AG08396 (cell line): ENCODE results near the gene SORD.
"Not testable (repeated sequence)": the region's sequence is repeated elsewhere in the genome, so short reads cannot be mapped to it uniquely, and the experiment has no call there.

Experiments
- DNase-seq: peaks from one replicate; pipeline ENCODE4 v3.0.0; 2012; ENCODE audit warnings: low spot score, mixed read lengths

The SORD gene

DNA sequence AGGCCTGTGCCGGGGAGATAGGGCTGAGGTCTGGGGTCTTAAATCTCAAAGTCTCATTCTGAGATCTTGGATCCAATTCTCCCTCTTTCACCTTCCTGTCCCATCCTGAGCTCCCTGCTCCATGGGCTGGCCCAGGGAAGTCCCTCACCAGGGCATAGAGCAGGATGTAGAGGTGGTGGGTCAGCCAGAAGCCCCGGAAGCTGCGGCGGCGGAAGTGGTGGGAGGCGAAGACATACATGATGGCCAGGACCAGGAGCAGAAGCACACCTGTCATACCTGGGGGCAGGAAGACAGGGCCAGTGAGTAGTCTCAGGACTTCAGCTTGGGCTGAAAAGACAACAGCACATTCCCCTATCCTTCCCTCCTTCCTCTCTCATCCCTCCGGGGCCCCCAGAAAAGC, 74.5 kb downstream of the SORD start:
- no peak for DNase-seq

- DNase-seq: no peak
Observed at GRCh38 chr15:45099549-45100165, 76.7 kb downstream of the SORD start.

DNA sequence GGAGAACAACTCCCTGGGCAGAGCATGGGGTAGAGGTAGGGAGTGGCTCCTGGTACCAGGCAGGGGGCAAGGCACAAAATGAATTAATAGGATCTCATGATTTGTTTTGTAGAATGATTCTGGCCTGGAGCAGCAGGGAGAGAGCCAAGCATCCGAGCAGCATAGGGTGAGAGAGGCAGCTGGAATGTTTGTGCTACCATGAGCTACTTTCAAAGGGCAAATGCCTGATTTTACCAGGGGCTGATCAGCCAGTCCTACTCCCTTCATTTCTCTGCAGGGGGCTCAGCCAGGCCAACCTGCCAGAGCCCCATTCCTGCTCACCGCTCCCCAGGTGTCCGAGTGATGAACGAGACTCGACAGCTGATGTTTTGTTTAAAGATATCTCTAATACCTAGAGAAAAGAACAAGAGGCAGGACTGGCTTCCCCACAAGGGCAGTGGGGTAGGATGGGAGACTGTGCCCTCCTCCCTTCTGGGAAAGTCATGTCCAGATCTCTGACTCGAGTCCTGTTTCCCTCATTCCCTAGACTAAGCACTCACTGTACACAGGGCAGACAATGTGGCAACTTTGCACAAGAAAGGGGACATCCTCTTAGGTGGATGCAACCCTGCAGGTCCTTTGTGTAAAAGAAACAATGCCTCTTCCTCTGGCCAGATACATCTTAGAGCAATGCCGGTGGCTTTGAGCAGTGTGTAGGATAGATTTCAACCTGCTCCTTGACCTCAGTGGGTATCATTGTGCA, 78.1 kb downstream of the SORD start:
- no peak for DNase-seq

DNA sequence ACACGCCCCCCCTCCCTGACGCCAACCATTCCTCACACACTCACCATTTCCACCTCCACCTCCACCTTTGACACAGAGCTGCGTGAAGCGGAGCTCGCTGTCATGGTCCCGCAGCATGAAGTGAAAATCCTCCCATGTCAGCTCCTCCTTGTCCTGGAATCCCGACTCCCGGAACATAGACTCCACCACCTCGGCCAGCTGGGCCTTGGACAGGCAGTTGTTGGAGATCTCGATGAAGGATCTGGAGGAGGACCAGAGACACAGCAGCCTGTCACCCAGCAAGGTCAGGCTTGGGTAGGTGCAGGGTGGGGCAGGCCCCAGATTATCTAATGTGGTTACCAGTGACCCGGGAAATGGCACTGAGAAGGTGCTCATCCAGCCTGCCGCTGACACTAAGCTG, 78.8 kb downstream of the SORD start:
- DNase-seq: no peak

- no peak for DNase-seq
Observed at GRCh38 chr15:45102226-45102625, 79.2 kb downstream of the SORD start.

- not testable (repeated sequence) for DNase-seq
Observed at GRCh38 chr15:45104170-45104569, 81.2 kb downstream of the SORD start.

DNA sequence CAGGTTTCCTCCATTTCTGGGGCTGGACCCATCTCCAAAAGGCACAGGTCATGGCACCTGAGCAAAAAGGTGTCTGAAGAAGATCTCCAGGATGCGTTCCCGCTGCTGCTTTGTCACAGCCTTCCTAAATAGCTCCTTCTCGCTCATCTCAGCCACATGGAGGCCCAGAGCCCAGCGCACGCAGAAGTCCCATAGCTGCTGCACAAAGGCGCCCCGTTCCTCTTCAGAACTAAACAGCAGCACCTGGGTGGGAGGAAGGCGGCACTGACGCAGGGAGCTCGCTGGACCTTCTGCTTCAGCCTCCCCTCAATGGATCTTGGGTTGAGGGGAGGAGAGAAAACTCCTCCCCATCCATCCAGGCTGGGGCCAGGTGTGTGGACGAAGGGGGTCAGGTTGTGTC, 82.6 kb downstream of the SORD start:
- no peak for DNase-seq

- no peak for DNase-seq
Observed at GRCh38 chr15:45106002-45106790, 83.2 kb downstream of the SORD start.

DNA sequence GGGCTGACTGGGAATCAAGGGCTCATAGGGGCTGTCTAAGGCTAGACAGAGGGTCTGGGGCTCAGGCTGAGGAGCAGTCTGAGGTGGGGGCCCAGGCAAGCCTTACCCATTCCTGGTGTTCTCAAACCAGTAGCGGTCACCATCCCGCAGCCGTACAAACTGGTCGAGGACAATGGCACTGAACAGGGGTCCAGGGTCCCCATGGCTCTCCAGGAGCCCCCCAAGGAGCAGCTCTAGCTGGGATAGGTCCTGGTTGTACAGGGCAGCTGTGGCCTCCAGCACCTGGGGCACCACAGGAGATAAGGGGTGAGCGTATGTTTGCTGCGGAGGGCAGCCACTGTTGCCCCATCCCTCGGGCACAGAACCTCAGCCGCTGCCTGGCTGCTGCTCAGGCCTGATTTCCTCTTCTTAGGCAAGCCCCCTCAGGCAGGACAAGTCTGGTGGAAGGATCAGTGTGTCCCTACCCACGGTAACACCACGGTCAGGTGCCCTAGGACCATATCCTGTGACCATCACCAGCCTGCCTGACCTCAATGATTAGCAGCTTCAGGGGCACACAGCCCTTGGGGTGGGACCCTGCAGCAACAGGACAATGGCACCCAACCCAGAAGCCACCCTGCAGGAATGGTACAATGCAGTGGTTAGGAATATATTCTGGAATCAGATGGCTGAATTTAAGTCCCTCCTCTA, 85.1 kb downstream of the SORD start:
- DNase-seq: no peak

DNA sequence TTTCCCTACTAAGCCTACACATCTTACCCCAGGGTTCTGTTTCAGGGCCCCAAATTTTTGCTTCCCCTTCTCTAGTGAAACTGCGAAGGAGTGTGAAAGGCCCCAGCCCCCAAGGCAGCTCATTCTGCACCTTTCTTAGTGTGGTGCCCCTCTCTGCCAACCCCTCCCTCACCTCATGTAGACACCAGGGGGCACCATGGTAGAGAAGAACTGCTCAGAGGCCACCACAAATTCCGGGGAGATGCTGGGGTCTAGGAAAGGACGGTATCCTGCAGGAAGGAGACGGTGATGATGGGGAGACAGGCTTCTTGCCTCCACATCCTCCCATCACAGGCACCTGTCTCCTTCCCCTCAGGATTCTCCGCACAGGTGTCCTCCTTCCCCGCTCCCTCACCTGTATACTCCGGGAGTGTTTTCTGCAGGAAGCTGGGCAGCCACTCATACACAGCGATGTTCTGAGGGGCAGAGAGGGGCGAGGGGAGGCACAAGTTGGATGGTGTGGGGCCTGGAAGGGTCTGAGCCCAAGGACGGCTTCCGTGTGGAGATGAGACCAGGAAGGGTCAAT, 87.3 kb downstream of the SORD start:
- no peak for DNase-seq

DNA sequence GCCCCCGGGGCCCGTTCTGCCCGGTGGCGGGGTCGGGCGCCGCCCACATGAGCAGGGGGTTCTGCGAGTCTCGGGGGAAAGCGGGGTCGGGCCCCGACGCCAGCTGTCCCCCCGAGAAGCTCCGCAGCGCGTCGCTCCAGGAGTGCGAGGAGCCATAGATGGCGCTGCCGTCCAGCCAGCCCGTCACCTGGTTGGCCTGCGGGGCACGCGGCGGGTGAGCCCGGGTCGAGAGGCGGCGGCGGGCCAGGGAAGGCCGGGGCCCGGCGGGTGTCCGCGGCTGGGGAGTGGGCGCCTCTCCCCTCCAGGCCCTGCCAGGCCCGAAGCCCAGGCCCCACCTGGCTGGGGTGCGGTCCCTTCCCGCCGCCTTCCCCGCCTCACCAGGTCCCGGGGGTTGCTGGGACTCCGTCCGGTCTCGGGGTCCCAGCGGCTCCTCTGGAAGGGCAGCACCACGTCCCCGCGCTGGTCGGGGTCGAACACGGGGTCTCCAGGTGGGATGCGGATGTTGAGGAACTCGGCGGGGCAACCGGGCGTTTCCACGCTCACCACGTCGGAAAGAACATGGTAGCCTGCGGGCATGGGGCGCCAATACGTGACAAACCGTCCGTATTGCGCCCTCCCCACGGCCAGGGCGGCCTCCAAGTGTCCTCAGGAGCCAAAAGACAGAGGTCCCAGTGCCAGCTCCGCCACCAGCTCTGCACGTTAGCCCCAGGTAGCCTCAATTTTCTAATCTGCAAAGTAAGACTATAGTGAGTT, 88.6 kb downstream of the SORD start:
- DNase-seq: no peak

DNA sequence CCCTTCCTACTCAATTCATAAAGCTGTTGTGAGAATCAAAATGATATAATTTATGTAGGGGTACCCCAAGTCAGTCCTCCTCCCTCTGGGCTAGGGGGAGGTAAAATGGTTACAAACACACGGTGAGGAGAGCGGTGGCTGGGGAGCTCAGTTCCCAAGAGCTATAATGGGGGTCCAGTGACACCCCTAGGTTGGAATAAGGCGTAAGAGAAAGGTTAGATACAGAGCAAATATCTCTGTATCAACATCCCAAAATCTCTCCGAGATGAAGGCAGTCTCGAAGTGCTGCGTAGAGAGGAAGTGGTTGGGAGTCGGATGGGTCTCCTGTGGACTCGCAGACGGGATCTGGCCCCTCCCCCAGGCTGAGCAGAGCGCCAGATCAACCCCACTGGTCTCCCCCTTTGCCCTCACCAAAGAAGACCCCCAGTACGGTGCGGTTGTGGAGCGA, 89.2 kb downstream of the SORD start:
- DNase-seq: no peak

DNA sequence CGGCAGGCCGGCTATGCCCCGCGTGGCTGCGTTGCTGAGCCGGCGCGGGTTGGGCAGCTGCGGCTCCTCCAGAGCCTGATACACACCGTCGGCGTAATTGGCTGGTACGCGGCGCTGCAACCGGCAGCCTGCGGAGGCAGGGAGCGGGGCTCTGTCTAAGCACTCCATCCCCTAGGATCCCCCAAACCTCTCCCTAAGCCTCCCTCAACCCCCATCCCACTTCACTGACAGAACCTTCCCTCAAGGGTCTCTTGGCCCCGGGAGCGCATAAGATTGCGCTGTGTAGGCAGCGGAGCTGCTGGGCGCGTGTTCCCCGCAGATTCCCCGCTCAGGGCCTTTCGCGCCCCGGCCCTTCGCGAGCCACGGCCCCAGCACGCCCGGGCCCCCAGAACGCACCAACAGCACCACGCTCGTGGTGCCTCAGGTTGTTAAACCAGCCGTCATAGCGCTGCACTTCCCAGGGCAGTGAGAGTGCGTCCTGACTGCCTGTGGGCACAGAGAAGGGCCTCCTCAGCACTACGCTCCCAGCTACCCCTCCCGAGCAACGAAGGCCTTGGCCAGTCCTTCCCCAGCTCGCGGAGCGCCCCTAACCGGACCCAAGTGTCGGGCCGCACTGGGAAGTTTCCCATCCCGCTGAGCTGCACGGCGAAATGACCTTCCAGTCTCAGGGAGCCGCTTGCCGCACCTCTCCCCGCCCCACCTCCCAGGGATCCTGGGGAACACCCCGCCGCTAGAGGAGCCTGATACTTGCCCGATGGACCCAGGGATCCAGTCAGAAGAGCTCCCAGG, 89.8 kb downstream of the SORD start:
- DNase-seq: no peak

DNA sequence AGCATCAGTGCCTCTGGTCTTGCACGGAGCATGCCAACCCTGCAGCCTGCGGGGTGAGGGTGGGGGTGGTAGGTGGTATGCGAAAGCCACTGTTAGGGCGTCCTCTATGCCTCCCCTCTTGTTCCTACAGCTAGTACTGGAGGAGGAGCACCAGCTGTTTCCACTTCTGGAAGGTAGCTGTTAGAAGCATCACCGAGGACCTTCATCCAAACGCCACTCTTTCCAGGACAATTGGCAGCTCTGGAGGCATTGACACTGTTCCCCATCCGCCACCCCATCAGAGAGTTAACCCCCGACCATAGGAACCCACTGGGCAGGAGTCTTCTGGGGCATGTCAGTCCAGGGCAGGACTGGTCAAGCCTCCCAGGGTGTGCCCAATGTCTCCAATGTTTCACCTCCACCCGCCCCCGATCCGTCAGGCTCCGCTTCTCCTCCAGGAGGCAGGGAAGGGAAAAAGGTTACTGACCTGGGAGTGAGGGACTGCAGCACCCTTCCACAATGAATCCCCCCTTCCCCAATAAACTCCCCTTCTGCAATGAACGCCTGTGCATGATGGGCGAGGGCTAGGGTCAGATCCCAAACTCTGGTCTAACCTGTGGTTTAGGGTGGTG, 90.5 kb downstream of the SORD start:
- no peak for DNase-seq

GRCh38 chr15:45114076-45114750, 91.2 kb downstream of the SORD start, which contains the start of the genes DUOX2 and DUOXA2:
Gene DUOX2, minus strand, starts transcription at chr15:45114172. Its CDS starts 761 bp downstream, at chr15:45113411.
Gene DUOXA2, plus strand, starts transcription at chr15:45114326. Its CDS starts 280 bp downstream, at chr15:45114606.
- no peak for DNase-seq

DNA sequence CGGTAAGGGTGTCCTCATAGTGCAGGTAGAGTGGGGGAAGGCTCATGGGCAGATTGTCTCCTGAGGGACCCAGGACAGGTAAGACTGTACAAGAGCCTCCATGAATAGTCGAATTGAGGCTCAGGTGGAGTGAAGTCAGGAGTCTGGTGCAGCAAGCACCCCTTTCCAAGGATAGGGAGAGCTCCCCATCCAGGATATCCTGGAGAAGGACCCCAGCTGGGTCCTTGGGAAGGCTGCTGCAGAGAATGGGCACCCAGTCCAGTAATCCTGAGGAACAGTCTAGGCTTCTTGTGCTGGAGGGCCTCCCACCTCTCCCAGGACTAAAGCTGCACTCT, 91.7 kb downstream of the SORD start:
- no peak for DNase-seq

DNA sequence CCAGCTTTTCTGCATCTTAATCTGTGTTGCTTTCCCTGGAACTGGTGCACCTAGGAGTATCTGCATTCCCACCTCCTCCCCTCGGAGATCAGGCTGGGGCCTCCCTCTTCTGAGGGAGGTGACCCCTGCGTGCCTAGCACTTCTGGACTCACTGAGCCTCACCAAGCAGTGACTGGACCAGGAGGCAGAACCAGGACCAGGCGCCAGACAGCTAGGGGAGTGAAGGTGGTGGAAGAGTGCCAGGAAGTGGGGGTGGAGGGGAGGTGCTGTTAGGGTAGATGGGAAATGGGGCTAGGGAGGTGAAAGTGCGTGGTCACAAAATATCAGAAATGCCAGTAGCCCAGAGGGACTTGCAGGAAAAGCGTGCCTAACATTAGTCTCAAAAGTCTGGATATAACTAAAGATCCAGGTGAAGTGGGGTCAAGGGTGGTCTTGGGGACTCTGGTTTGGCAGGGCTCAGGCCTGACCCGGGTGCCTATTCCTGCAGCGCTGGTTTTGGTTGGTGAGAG, 92.4 kb downstream of the SORD start:
- DNase-seq: no peak

- no peak for DNase-seq
Observed at GRCh38 chr15:45116006-45116481, 93.0 kb downstream of the SORD start.
